ENCODE measurements around the gene TRMT5.

- TF ChIP-seq CTCF (IDR thresholded peaks at IDR 0.05) (no peak), EZH2 (IDR thresholded peaks at IDR 0.05; ENCODE audit: borderline replicate concordance, insufficient read depth, low read depth, low read length, poor library complexity, severe bottlenecking) (no peak)
These were observed at the start of gene TRMT5, which contains the start of gene SLC38A6 for GRCh38 chr14:60980811-60981632.

Data from B cell (primary cell).